ENCODE results near the gene FZR1. TPM values are rescaled to one million over a fixed set of nuclear protein-coding genes. Genes with fewer than 3 reads are reported as not detected.

The FZR1 gene
- polyA plus RNA-seq, 3 donors, result 7.7 to 44.6 (median 9.4) TPM

DNA sequence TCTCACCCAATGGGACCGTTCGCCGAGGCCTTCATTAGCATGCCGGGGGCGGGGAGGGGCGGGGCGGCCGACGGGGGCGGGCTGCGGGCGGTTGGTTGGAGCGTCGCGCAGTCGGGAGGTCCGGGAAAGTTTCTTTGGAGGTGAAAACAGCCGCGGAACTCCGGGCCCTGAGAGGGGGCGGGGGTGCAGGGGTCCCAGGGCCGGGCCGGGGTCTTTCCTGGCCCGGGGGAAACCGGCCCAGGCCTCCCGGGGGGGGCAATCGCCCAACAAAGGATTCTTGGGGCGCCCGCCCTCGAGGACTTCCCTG lies 66.7 kb downstream of the FZR1 start, which contains the start of gene HMG20B:
TSS of gene HMG20B (plus strand) at position 90 of the 307 bp plus-strand sequence. CDS start 366 bp downstream, outside the sequence.
- TF ChIP-seq, protein P1, sequence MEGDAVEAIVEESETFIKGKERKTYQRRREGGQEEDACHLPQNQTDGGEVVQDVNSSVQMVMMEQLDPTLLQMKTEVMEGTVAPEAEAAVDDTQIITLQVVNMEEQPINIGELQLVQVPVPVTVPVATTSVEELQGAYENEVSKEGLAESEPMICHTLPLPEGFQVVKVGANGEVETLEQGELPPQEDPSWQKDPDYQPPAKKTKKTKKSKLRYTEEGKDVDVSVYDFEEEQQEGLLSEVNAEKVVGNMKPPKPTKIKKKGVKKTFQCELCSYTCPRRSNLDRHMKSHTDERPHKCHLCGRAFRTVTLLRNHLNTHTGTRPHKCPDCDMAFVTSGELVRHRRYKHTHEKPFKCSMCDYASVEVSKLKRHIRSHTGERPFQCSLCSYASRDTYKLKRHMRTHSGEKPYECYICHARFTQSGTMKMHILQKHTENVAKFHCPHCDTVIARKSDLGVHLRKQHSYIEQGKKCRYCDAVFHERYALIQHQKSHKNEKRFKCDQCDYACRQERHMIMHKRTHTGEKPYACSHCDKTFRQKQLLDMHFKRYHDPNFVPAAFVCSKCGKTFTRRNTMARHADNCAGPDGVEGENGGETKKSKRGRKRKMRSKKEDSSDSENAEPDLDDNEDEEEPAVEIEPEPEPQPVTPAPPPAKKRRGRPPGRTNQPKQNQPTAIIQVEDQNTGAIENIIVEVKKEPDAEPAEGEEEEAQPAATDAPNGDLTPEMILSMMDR (IDR thresholded peaks at IDR 0.05), result no peak
- no peaks in the 10 kb centered on the region for H4K20me1 ChIP-seq (ENCODE audit: insufficient read depth, low read length)
- Mint-ChIP-seq H3K27me3 (ENCODE audit: low read depth in 3 of 3) (peaks cover 0 to 2% (median 2%) of the 10 kb centered on the region in 3 donors), H3K36me3 (peaks cover 8 to 26% of the 10 kb centered on the region in 2 donors), H3K4me1 (peaks cover 35% of the 10 kb centered on the region), H3K4me3 (peak within 1 kb of the TSS; percentile 80 to 83), H3K9me3 (peaks cover 0 to 6% (median 3%) of the 10 kb centered on the region in 7 donors), H3K27ac (peak within 1 kb of the TSS; percentile 63 to 94 (median 86))
- intact Hi-C loops (cut with micrococcal nuclease), result loop anchor here (2.0 to 5.0 kb wide), 3 partner anchors 16 to 66 kb away; partner anchors contain the start of genes MFSD12 (in 2 of the 2), CACTIN (in 1 of the 2) and FZR1 (in 1 of the 2)
- 0% methylated on average over 24 of the region's 30 CpGs for WGBS (ENCODE audit: insufficient coverage)
- peaks cover 0 to 4% of the 10 kb centered on the region in 2 donors for H3K36me3 ChIP-seq (replicated peaks in 1 of 2; ENCODE audit: control insufficient read depth in 1 of 2, insufficient read depth in 2 of 2, low read length in 2 of 2)
- H3K9me3 ChIP-seq (replicated peaks in 1 of 2; ENCODE audit: control insufficient read depth in 1 of 2, insufficient read depth in 1 of 2, low read length in 2 of 2), result no peaks in the 10 kb centered on the region
- H3K27ac ChIP-seq (ENCODE audit: low read depth in 1 of 2, low read length in 2 of 2), result peak within 1 kb of the TSS; percentile 57 to 82
- H3K4me2 ChIP-seq (replicated peaks; ENCODE audit: extremely low read depth, low read length, poor library complexity, severe bottlenecking), result peak within 1 kb of the TSS; percentile 99
- peak within 1 kb of the TSS; percentile 76 for H3K9ac ChIP-seq (ENCODE audit: insufficient read depth, low read length, poor library complexity, severe bottlenecking)
- peak within 1 kb of the TSS; percentile 55 to 91 (median 88) for H3K4me3 ChIP-seq (replicated peaks in 1 of 3; ENCODE audit: low read depth in 2 of 3, low read length in 3 of 3)
- H3K27me3 ChIP-seq (ENCODE audit: control insufficient read depth in 2 of 2, insufficient read depth in 2 of 2, low read length in 2 of 2), result no peaks in the 10 kb centered on the region
- H3K79me2 ChIP-seq (ENCODE audit: insufficient read depth, low read length), result peaks cover 9% of the 10 kb centered on the region
- DNase-seq, result no peak
- H2AFZ ChIP-seq (ENCODE audit: insufficient read depth, low read depth, low read length, poor library complexity, severe bottlenecking), result peak within 1 kb of the TSS; percentile 94
- peaks cover 30 to 44% of the 10 kb centered on the region in 2 donors for H3K4me1 ChIP-seq (ENCODE audit: control insufficient read depth in 1 of 2, insufficient read depth in 2 of 2, low read length in 2 of 2)

DNA sequence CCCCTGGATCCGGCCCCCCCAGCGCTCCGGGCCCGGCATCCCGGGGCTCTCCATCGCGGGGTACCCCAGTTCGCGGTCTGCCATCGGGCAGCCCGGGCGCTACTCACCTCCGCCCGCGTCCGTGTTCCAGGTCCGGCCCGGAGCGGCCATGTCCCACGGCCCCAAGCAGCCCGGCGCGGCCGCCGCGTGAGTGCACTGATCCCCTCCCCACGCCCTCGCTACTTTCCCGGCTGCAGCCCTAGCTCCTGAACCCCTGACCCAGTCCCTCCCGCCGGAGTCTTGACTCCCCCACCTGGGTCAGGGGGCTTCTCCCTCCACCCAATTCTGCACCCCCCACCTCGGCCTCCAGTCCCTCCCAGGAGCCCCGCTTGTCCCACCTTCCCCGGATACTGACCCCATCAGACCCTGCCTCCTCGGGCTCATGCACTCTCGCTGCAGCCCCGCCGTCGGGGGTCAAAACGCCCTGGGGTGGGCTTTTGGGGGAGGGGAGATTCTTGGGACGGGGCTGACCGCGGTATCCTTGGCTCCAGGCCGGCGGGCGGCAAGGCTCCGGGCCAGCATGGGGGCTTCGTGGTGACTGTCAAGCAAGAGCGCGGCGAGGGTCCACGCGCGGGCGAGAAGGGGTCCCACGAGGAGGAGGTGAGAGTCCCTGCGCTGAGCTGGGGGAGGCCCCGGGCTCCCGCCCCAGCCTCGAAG lies 67.2 kb downstream of the FZR1 start:
- intact Hi-C loops (cut with micrococcal nuclease), result loop anchor here (2.0 to 5.0 kb wide), 3 partner anchors 17 to 66 kb away; partner anchors contain the start of genes MFSD12 (in 2 of the 2), CACTIN (in 1 of the 2) and FZR1 (in 1 of the 2)
- peaks cover 0 to 6% of the 10 kb centered on the region in 2 donors for H3K36me3 ChIP-seq (replicated peaks in 1 of 2; ENCODE audit: control insufficient read depth in 1 of 2, insufficient read depth in 2 of 2, low read length in 2 of 2)
- peak overlapping the region; percentile 57 to 67 for H3K27ac ChIP-seq (ENCODE audit: low read depth in 1 of 2, low read length in 2 of 2)
- Mint-ChIP-seq H3K27ac (peak overlapping the region; percentile 57 to 93 (median 82)), H3K9me3 (peaks cover 0 to 6% (median 3%) of the 10 kb centered on the region in 7 donors), H3K4me1 (peaks cover 35% of the 10 kb centered on the region), H3K4me3 (peak overlapping the region; percentile 80 to 83), H3K27me3 (ENCODE audit: low read depth in 3 of 3) (peaks cover 0 to 2% (median under 1%) of the 10 kb centered on the region in 3 donors), H3K36me3 (peaks cover 8 to 29% of the 10 kb centered on the region in 2 donors)
- H3K27me3 ChIP-seq (ENCODE audit: control insufficient read depth in 2 of 2, insufficient read depth in 2 of 2, low read length in 2 of 2), result no peaks in the 10 kb centered on the region
- TF ChIP-seq, protein P1 (IDR thresholded peaks at IDR 0.05), result no peak
- peak overlapping the region; percentile 99 for H3K4me2 ChIP-seq (replicated peaks; ENCODE audit: extremely low read depth, low read length, poor library complexity, severe bottlenecking)
- WGBS (ENCODE audit: insufficient coverage), result under 1% methylated on average over 53 of the region's 60 CpGs
- peaks cover 30 to 44% of the 10 kb centered on the region in 2 donors for H3K4me1 ChIP-seq (ENCODE audit: control insufficient read depth in 1 of 2, insufficient read depth in 2 of 2, low read length in 2 of 2)
- peak overlapping the region; percentile 55 to 91 (median 88) for H3K4me3 ChIP-seq (replicated peaks in 1 of 3; ENCODE audit: low read depth in 2 of 3, low read length in 3 of 3)
- peak in 1 of 3 donors; percentile 31 for DNase-seq
- H4K20me1 ChIP-seq (ENCODE audit: insufficient read depth, low read length), result no peaks in the 10 kb centered on the region
- no peaks in the 10 kb centered on the region for H3K9me3 ChIP-seq (replicated peaks in 1 of 2; ENCODE audit: control insufficient read depth in 1 of 2, insufficient read depth in 1 of 2, low read length in 2 of 2)
- peak overlapping the region; percentile 69 for H2AFZ ChIP-seq (ENCODE audit: insufficient read depth, low read depth, low read length, poor library complexity, severe bottlenecking)
- peak overlapping the region; percentile 76 for H3K9ac ChIP-seq (ENCODE audit: insufficient read depth, low read length, poor library complexity, severe bottlenecking)
- peaks cover 9% of the 10 kb centered on the region for H3K79me2 ChIP-seq (ENCODE audit: insufficient read depth, low read length)

Measured in CD14-positive monocyte (primary cell).